A673 (cell line): ENCODE measurements around the gene RBCK1. TPM values are rescaled to one million over a fixed set of nuclear protein-coding genes. Genes with fewer than 3 reads are reported as not detected.

Source experiments
- BruUV-seq: library from RNA; stranded (reverse); fragments of 400-500 nt; replicated peaks from 2 replicates; lab custom pipeline; 2021; lab: Mats Ljungman, UMichigan
- CTCF ChIA-PET: fragments of 300-600 bp; sonication (Branson Sonifier 250); formaldehyde crosslinking; loops from one replicate; lab custom pipeline; 2022; ENCODE audit warnings: antibody characterized with exemption; lab: Charles Lee
- POLR2A ChIA-PET: fragments of 300-600 bp; sonication (Branson Sonifier 250); formaldehyde crosslinking; loops from one replicate; lab custom pipeline; 2022; ENCODE audit warnings: antibody characterized with exemption; ENCODE audit not compliant: low non-redundant PET; lab: Charles Lee
- DNase-seq: peaks from one replicate; pipeline ENCODE4 v3.0.0-alpha.2; 2015; ENCODE audit warnings: low spot score
- H3K27ac ChIP-seq: fragments of 200-600 bp; sonication (generic); 2 replicates; pipeline ENCODE4 v1.5.1; 2016; ENCODE audit warnings: mixed run types, low read depth, mild to moderate bottlenecking, mixed read lengths, antibody characterized with exemption, low read length; ENCODE audit not compliant: poor library complexity, severe bottlenecking
- H3K27me3 ChIP-seq: fragments of 200-600 bp; sonication (generic); replicated peaks from 2 replicates; pipeline ENCODE4 v1.6.1; 2017; ENCODE audit warnings: mixed run types, low read depth, mild to moderate bottlenecking, mixed read lengths, antibody characterized with exemption, low read length; ENCODE audit not compliant: insufficient read depth, poor library complexity
- H3K36me3 ChIP-seq: fragments of 200-600 bp; sonication (generic); 2 replicates; pipeline ENCODE4 v1.6.1; 2016; ENCODE audit warnings: mixed run types, mild to moderate bottlenecking, mixed read lengths, antibody characterized with exemption, low read length; ENCODE audit not compliant: insufficient read depth, poor library complexity, severe bottlenecking
- H3K4me1 ChIP-seq: fragments of 200-600 bp; sonication (generic); 2 replicates; pipeline ENCODE4 v1.6.1; 2017; ENCODE audit warnings: mixed run types, mild to moderate bottlenecking, mixed read lengths, antibody characterized with exemption, low read length; ENCODE audit not compliant: insufficient read depth, poor library complexity, severe bottlenecking
- H3K4me3 ChIP-seq: fragments of 200-600 bp; sonication (generic); 2 replicates; pipeline ENCODE4 v1.5.1; 2016; ENCODE audit warnings: low read depth, mixed run types, mild to moderate bottlenecking, mixed read lengths, low read length; ENCODE audit not compliant: poor library complexity, severe bottlenecking
- H3K9me3 ChIP-seq: fragments of 200-600 bp; sonication (generic); 2 replicates; pipeline ENCODE4 v1.6.1; 2016; ENCODE audit warnings: mixed run types, low read depth, mild to moderate bottlenecking, mixed read lengths, antibody characterized with exemption, low read length; ENCODE audit not compliant: poor library complexity, severe bottlenecking
- CTCF ChIP-seq: fragments of 300-800, 200-600 bp; sonication (generic); conservative IDR thresholded peaks from 2 replicates; pipeline ENCODE4 v1.5.1; 2017; ENCODE audit warnings: low read depth, mild to moderate bottlenecking, antibody characterized with exemption, low read length, moderate library complexity, mixed read lengths
- EZH2 ChIP-seq: fragments of 200-600 bp; sonication (generic); IDR thresholded peaks from 2 replicates; pipeline ENCODE4 v1.6.1; 2017; ENCODE audit warnings: borderline replicate concordance, low read depth, mild to moderate bottlenecking, mixed read lengths, antibody characterized with exemption, low read length; ENCODE audit not compliant: poor library complexity, severe bottlenecking
- intact Hi-C: fragments of 100-400 bp; cut with micrococcal nuclease; formaldehyde crosslinking; loops from one replicate; pipeline ENCODE4 v1.10.0; 2022; ENCODE audit not compliant: unreplicated experiment
- total RNA-seq: library from RNA; stranded (reverse); gene quantifications from 2 replicates; pipeline ENCODE4 v1.2.3, GENCODE V29; 2021

Gene RBCK1
- total RNA-seq, 1 experiment from 2014 or later: 72.0 TPM

GRCh38 chr20:454951-455350 lies 46.9 kb downstream of the RBCK1 start:
- DNase-seq: no peak
- no peak overlapping the region for H3K27ac ChIP-seq
- no peaks in the 10 kb centered on the region for H3K36me3 ChIP-seq
- no peak overlapping the region for H3K4me3 ChIP-seq
- no peak for TF ChIP-seq CTCF
- no peak for TF ChIP-seq EZH2
- H3K9me3 ChIP-seq: no peaks in the 10 kb centered on the region
- ChIA-PET CTCF (no interaction called here), POLR2A (no interaction called here)
- no TSS peak for BruUV-seq
- H3K27me3 ChIP-seq: no peaks in the 10 kb centered on the region
- peaks cover 4% of the 10 kb centered on the region for H3K4me1 ChIP-seq
- intact Hi-C loops: no loop called here

GRCh38 chr20:458776-459175 lies 50.7 kb downstream of the RBCK1 start:
- intact Hi-C loops: no loop called here
- no peak overlapping the region for H3K4me3 ChIP-seq
- H3K27ac ChIP-seq: no peak overlapping the region
- H3K4me1 ChIP-seq: peaks cover 15% of the 10 kb centered on the region
- no peaks in the 10 kb centered on the region for H3K36me3 ChIP-seq
- no peaks in the 10 kb centered on the region for H3K9me3 ChIP-seq
- ChIA-PET CTCF (no interaction called here), POLR2A (no interaction called here)
- no peak for DNase-seq
- no TSS peak for BruUV-seq
- H3K27me3 ChIP-seq: no peaks in the 10 kb centered on the region
- no peak for TF ChIP-seq EZH2
- no peak for TF ChIP-seq CTCF

- TF ChIP-seq CTCF (no peak), EZH2 (no peak)
- no peak for DNase-seq
- H3K36me3 ChIP-seq: no peaks in the 10 kb centered on the region
- CTCF ChIA-PET: no interaction called here
- POLR2A ChIA-PET: no interaction called here
- H3K4me1 ChIP-seq: peaks cover 15% of the 10 kb centered on the region
- H3K27ac ChIP-seq: peak overlapping the region; percentile 23
- no peaks in the 10 kb centered on the region for H3K9me3 ChIP-seq
- no peaks in the 10 kb centered on the region for H3K27me3 ChIP-seq
- intact Hi-C loops: no loop called here
- H3K4me3 ChIP-seq: peak overlapping the region; percentile 91
- BruUV-seq: no TSS peak
Observed at GRCh38 chr20:460180-460579, 52.1 kb downstream of the RBCK1 start.
